D721Med (cell line): ENCODE measurements around the gene DPP8.

Experiments
- DNase-seq: peaks from one replicate; pipeline ENCODE4 v3.0.0; 2011; ENCODE audit warnings: low spot score; ENCODE audit not compliant: insufficient read length
- FAIRE-seq: peaks from 2 replicates; lab custom pipeline; 2011; peaks lifted over from hg19 to GRCh38; lab: Jason Lieb, UNC
- CTCF ChIP-seq: IDR thresholded peaks from 2 replicates; pipeline ENCODE4 v1.5.1; 2012; ENCODE audit warnings: mild to moderate bottlenecking, control low read depth; ENCODE audit not compliant: insufficient read depth; ENCODE audit errors: missing control alignments

DPP8 gene

GRCh38 chr15:65535192-65535591, 17.7 kb upstream of the DPP8 start:
- no peak for TF ChIP-seq CTCF
- FAIRE-seq (no peak), DNase-seq (no peak)

DNA sequence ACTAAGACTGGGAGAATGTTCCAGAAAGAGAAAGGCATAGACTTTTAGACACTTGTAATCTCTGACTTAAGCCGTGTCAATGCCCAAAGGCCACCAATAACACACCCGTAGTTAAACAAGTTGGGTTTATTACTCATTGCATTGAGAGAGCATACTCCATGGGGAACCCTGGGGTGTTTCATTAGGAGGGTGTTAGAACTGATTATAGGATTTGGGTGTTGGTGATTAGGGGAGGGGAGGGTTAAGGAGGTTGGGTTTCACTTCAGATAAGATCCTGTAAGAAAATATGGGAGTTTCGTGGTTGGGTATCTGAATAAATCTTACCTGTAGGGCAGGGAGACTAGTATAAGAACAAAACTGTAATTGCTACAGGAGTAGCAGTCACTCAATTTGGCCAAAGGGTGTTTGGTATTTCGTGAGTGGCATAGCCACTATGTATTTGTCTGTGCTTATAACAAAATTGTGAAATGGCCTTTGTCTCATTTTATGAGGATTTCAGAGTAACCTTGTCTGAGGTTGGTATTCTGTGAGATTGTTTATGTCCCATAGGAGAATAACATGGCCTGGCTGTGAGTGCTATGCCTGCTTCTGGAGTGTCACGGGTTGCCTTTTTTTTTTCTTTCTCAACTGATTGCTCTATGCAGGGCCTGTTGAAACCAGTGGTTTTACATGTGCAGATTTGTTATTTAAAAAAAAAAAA, 15.7 kb upstream of the DPP8 start:
- FAIRE-seq (no peak), DNase-seq (peak; percentile 52)
- TF ChIP-seq CTCF = no peak

DNA sequence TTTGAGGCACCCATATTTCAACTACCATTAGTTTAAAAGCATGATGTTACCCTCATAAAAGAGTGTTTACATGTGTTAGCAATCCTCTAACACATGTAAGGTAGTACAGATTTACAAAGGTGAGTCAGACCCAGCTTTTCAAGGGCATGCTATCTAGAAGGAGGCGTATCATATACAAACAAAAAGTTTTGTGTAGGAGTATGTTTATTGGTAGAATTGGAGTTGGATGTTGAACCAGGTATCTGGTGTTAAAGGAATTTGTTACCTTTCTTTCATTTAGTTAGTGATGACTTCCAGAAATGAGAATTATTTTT, 15.2 kb upstream of the DPP8 start:
- DNase-seq = no peak
- no peak for TF ChIP-seq CTCF
- FAIRE-seq = no peak

- DNase-seq (peak; percentile 88), FAIRE-seq (no peak)
- TF ChIP-seq CTCF = no peak
These were observed 13.0 kb upstream of the DPP8 start, which contains the start of gene HACD3 for GRCh38 chr15:65530318-65531111. Gene HACD3, plus strand, starts transcription at chr15:65530463. Its CDS starts 169 bp downstream, at chr15:65530632.

DNA sequence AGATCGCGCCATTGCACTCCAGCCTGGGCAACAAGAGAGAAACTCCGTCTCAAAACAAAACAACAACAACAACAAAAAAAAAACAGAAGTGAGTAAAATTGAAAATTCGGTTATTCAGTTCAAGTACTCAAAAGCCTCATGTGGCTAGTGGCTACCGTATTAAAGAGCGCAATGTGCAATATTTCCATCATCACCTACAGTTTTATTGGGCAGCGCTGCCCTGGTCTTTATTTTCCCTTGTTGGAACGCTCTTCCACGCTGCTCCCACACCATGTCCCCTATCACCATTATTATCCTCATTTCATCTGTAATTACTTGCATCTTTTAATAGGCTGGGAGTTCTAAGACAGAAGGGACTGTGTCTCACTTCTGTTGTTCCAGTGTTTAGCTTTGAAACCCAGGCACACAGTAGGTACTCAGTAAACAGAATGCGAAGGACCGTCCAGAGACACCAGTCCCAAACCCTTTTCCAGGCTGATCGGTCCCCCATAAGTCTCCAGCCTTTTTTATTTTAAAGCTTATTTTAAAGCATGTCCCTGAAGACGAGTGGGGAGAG, 12.4 kb upstream of the DPP8 start:
- TF ChIP-seq CTCF = no peak
- FAIRE-seq (no peak), DNase-seq (no peak)

GRCh38 chr15:65528461-65529060, 11.1 kb upstream of the DPP8 start:
- DNase-seq (no peak), FAIRE-seq (no peak)
- no peak for TF ChIP-seq CTCF
